ENCODE measurements around the gene TTC39B. TPM values are rescaled to one million over a fixed set of nuclear protein-coding genes. Genes with fewer than 3 reads are reported as not detected.

TTC39B gene
- total RNA-seq, 1 experiment from 2014 or later: 7.4 TPM

- TF ChIP-seq CTCF (IDR thresholded peaks at IDR 0.05 in 2 of 3, conservative IDR thresholded peaks at IDR 0.05 in 1 of 3; ENCODE audit: borderline replicate concordance in 1 of 3, insufficient read depth in 1 of 3, low read depth in 2 of 3, low read length in 2 of 3) (no peak), ELF1 (IDR thresholded peaks at IDR 0.05; ENCODE audit: borderline replicate concordance, low read depth) (no peak), TCF7L2 (IDR thresholded peaks at IDR 0.05; ENCODE audit: borderline replicate concordance, extremely low read depth, insufficient read depth, insufficient read length) (no peak), SP1 (IDR thresholded peaks at IDR 0.05; ENCODE audit: low read depth) (no peak)
Measured at GRCh38 chr9:15286161-15286821, 20.7 kb downstream of the TTC39B start (continued).

GRCh38 chr9:15282567-15283285 lies 24.3 kb downstream of the TTC39B start:
- intact Hi-C loops (cut with micrococcal nuclease): loop anchor here (5.0 kb wide), 1 partner anchor 50 kb away; no protein-coding TSS in a partner anchor
- Histone ChIP-seq H2AFZ (ENCODE audit: low read depth, low read length, poor library complexity, severe bottlenecking) (no peak overlapping the region), H3K9ac (ENCODE audit: low read length) (no peak overlapping the region), H3K36me3 (ENCODE audit: control insufficient read depth in 1 of 2, insufficient read depth in 2 of 2, low read length in 2 of 2) (no peaks in the 10 kb centered on the region), H3K79me2 (ENCODE audit: insufficient read depth, low read length) (no peaks in the 10 kb centered on the region), H4K20me1 (ENCODE audit: insufficient read depth) (no peaks in the 10 kb centered on the region), H3K9me3 (ENCODE audit: control insufficient read depth in 1 of 2, insufficient read depth in 1 of 2, low read depth in 1 of 2, low read length in 2 of 2) (no peaks in the 10 kb centered on the region), H3K4me1 (ENCODE audit: control insufficient read depth in 1 of 2, insufficient read depth in 2 of 2, low read length in 2 of 2) (no peaks in the 10 kb centered on the region), H3K27me3 (ENCODE audit: insufficient read depth, low read length) (no peaks in the 10 kb centered on the region), H3K27ac (ENCODE audit: low read depth, low read length) (no peak overlapping the region), H3K4me2 (ENCODE audit: low read length) (no peak overlapping the region), H3K9me2 (ENCODE audit: insufficient read depth) (no peaks in the 10 kb centered on the region), H3K4me3 (replicated peaks in 1 of 2; ENCODE audit: low read depth in 1 of 2, low read length in 2 of 2) (no peak overlapping the region)
- no peak for TF ChIP-seq FOSL1 (IDR thresholded peaks at IDR 0.05; ENCODE audit: low read depth)
- no peak for TF ChIP-seq EGR1 (IDR thresholded peaks at IDR 0.05; ENCODE audit: low read depth)
- TF ChIP-seq YY1 (IDR thresholded peaks at IDR 0.05; ENCODE audit: extremely low read depth, insufficient replicate concordance, low read depth, low read length): no peak
- no peak for TF ChIP-seq ZBTB33 (IDR thresholded peaks at IDR 0.05; ENCODE audit: extremely low read depth, insufficient replicate concordance, low read length)
- no TSS peak for BruUV-seq (replicated peaks)
- DNase-seq (ENCODE audit: low read depth, low spot score): no peak
- no peak for ATAC-seq
- ChIA-PET POLR2A (no interaction called here), CTCF (no interaction called here), RAD21 (ENCODE audit: low non-redundant PET in 1 of 2, low total read pairs in 2 of 2, uncharacterized antibody in 2 of 2, unreplicated experiment in 2 of 2) (no interaction called here)
